T-cell (primary cell): Measurements from ENCODE around the gene ACACB. TPM values are rescaled to one million over a fixed set of nuclear protein-coding genes. Genes with fewer than 3 reads are reported as not detected.

Experiments
- ATAC-seq, 4 experiments: fragments of 200-7000 bp in 3 of 4; fragments of 150-1000 bp in 1 of 4; cut with Tn5 transposase; replicated peaks in 1 of 4; 1 replicate in 3 of 4; 2 replicates in 1 of 4; pipeline ENCODE4 v1.10.0; 2021; ENCODE audit warnings: moderate library complexity in 3 of 4, mild to moderate bottlenecking in 2 of 4, moderate number of reproducible peaks in 1 of 4
- CTCF ChIA-PET, 2 donors: fragments of 300-600 bp; sonication (Branson Sonifier 250); formaldehyde crosslinking; loops; one replicate each; lab custom pipeline; 2022; ENCODE audit warnings: antibody characterized with exemption in 2 of 2; lab: Charles Lee
- POLR2A ChIA-PET, 2 donors: fragments of 300-600 bp; sonication (Branson Sonifier 250); formaldehyde crosslinking; loops; one replicate each; lab custom pipeline; 2022; ENCODE audit warnings: antibody characterized with exemption in 2 of 2; lab: Charles Lee
- DNase-seq, 35 experiments: peaks; one replicate each; pipeline versions ENCODE4 v3.0.0 to v3.0.0-alpha.2; 2013 to 2023
- H3K27ac ChIP-seq: one replicate; pipeline ENCODE4 v1.5.1; 2013; ENCODE audit warnings: low read length
- H3K27me3 ChIP-seq, 2 experiments: replicated peaks in 1 of 2; 1 replicate in 1 of 2; 2 replicates in 1 of 2; pipeline versions ENCODE4 v1.6.1 to v1.7.0; 2013; ENCODE audit warnings: low read length in 1 of 2, mixed read lengths in 1 of 2; ENCODE audit not compliant: control insufficient read depth in 2 of 2, insufficient read depth in 2 of 2; ENCODE audit errors: extremely low read depth in 1 of 2
- H3K36me3 ChIP-seq, 2 donors: 1 replicate in 1 of 2; 2 replicates in 1 of 2; pipeline versions ENCODE4 v1.6.1 to v1.7.0; 2013; ENCODE audit warnings: low read length in 1 of 2; ENCODE audit not compliant: control insufficient read depth in 2 of 2, insufficient read depth in 1 of 2; ENCODE audit errors: extremely low read depth in 1 of 2
- H3K4me1 ChIP-seq, 2 experiments: 1 replicate in 1 of 2; 2 replicates in 1 of 2; pipeline versions ENCODE4 v1.6.1 to v1.7.0; 2013; ENCODE audit warnings: low read length in 2 of 2, mixed read lengths in 1 of 2; ENCODE audit not compliant: insufficient read depth in 2 of 2, control insufficient read depth in 1 of 2; ENCODE audit errors: extremely low read depth in 1 of 2
- H3K4me3 ChIP-seq, 2 donors: 1 replicate in 1 of 2; 2 replicates in 1 of 2; pipeline versions ENCODE4 v1.5.1 to v1.7.0; 2013; ENCODE audit warnings: mild to moderate bottlenecking in 2 of 2, low read length in 1 of 2, moderate library complexity in 1 of 2; ENCODE audit not compliant: control insufficient read depth in 1 of 2; ENCODE audit errors: extremely low read depth in 1 of 2
- H3K9me3 ChIP-seq: 2 replicates; pipeline ENCODE4 v1.7.0; 2013
- H3K27ac Mint-ChIP-seq, 2 donors: one replicate each; pipeline ENCODE4 v1.8.0; 2020 to 2021; ENCODE audit warnings: mild to moderate bottlenecking in 2 of 2, mixed read lengths in 2 of 2
- H3K27me3 Mint-ChIP-seq, 2 donors: one replicate each; pipeline ENCODE4 v1.8.0; 2021 to 2022; ENCODE audit warnings: mixed read lengths in 2 of 2
- H3K36me3 Mint-ChIP-seq: one replicate; pipeline ENCODE4 v1.8.0; 2021; ENCODE audit warnings: mixed read lengths
- H3K4me1 Mint-ChIP-seq, 3 donors: one replicate each; pipeline ENCODE4 v1.8.0; 2020 to 2022; ENCODE audit warnings: mixed read lengths in 3 of 3, mild to moderate bottlenecking in 1 of 3
- H3K4me3 Mint-ChIP-seq, 3 donors: one replicate each; pipeline ENCODE4 v1.8.0; 2020 to 2022; ENCODE audit warnings: mild to moderate bottlenecking in 3 of 3, mixed read lengths in 3 of 3, moderate library complexity in 3 of 3
- H3K9me3 Mint-ChIP-seq, 3 donors: one replicate each; pipeline ENCODE4 v1.8.0; 2020 to 2022; ENCODE audit warnings: mixed read lengths in 3 of 3
- WGBS: methylation state at CpG from one replicate; pipeline ENCODE4 v1.1.5; 2013; ENCODE audit warnings: missing lambda C conversion rate; ENCODE audit not compliant: insufficient coverage; 5-methylcytosine and 5-hydroxymethylcytosine counted together
- total RNA-seq, 35 experiments: library from RNA in 6 of 35; stranded (reverse) in 6 of 35; fragments of 120-200 nt in 1 of 35; gene quantifications; one replicate each; pipeline versions ENCODE4 v1.2.1 to v1.2.4 and lab custom pipeline; 2013 to 2026

The ACACB gene
- total RNA-seq, 5 donors from 2014 or later (not counting 1 experiment from before 2014, with no cell fraction given) = 24.8 to 34.1 (median 32.1) TPM

- ATAC-seq = no peak
- no peaks in the 10 kb centered on the region for H3K36me3 Mint-ChIP-seq
- no peaks in the 10 kb centered on the region for H3K36me3 ChIP-seq
- H3K4me3 ChIP-seq = no peak overlapping the region
- H3K9me3 Mint-ChIP-seq = no peaks in the 10 kb centered on the region
- H3K9me3 ChIP-seq = no peaks in the 10 kb centered on the region
- no peaks in the 10 kb centered on the region for H3K4me1 ChIP-seq
- no peak overlapping the region for H3K27ac ChIP-seq
- H3K27me3 ChIP-seq = peaks cover 8 to 42% of the 10 kb centered on the region in 2 experiments
- H3K4me3 Mint-ChIP-seq = no peak overlapping the region
- H3K4me1 Mint-ChIP-seq = no peaks in the 10 kb centered on the region
- peaks cover 40 to 44% of the 10 kb centered on the region in 2 donors for H3K27me3 Mint-ChIP-seq
- no peak for DNase-seq
- POLR2A ChIA-PET = no interaction called here
- 80% methylated on average over 1 of the region's 2 CpGs for WGBS
- CTCF ChIA-PET = no interaction called here
- no peak overlapping the region for H3K27ac Mint-ChIP-seq
Observed at GRCh38 chr12:109302358-109302757, 186.0 kb downstream of the ACACB start.

DNA sequence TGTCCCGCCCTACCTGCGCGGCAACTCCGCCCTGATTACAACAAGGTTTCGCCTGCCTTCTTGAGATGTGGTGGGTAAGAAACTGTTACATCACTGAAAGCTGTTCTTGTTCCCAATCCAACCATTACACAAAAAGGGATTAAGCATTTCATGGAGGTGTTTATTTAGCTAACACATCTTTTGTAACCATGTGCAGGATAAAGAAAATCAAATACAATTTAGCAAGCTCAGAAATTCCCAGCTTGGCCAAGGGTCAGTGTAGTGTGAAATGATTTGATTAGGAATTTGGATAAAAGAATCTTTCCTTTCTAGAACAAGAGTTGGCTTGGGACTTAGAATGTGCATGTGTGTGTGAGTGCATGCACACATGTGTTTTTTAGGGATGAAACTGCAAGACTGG lies 186.4 kb downstream of the ACACB start:
- no peak overlapping the region for H3K4me3 Mint-ChIP-seq
- H3K36me3 ChIP-seq = no peaks in the 10 kb centered on the region
- H3K4me1 ChIP-seq = no peaks in the 10 kb centered on the region
- H3K4me1 Mint-ChIP-seq = no peaks in the 10 kb centered on the region
- no peak overlapping the region for H3K4me3 ChIP-seq
- H3K27me3 ChIP-seq = peaks cover 12 to 46% of the 10 kb centered on the region in 2 experiments
- H3K27ac ChIP-seq = no peak overlapping the region
- DNase-seq = no peak
- H3K9me3 Mint-ChIP-seq = no peaks in the 10 kb centered on the region
- H3K36me3 Mint-ChIP-seq = no peaks in the 10 kb centered on the region
- H3K9me3 ChIP-seq = no peaks in the 10 kb centered on the region
- H3K27me3 Mint-ChIP-seq = peaks cover 44 to 49% of the 10 kb centered on the region in 2 donors
- WGBS = no CpG with 5 or more reads among the region's 5 CpGs
- no peak for ATAC-seq
- ChIA-PET CTCF (no interaction called here), POLR2A (no interaction called here)
- H3K27ac Mint-ChIP-seq = no peak overlapping the region

- DNase-seq (no peak), ATAC-seq (no peak)
- peaks cover 0 to 6% (median 2%) of the 10 kb centered on the region in 3 donors for H3K4me1 Mint-ChIP-seq
- no peaks in the 10 kb centered on the region for H3K9me3 Mint-ChIP-seq
- no peak overlapping the region for H3K4me3 Mint-ChIP-seq
- no peaks in the 10 kb centered on the region for H3K36me3 Mint-ChIP-seq
- peaks cover 18 to 56% of the 10 kb centered on the region in 2 experiments for H3K27me3 ChIP-seq
- no peak overlapping the region for H3K27ac Mint-ChIP-seq
- POLR2A ChIA-PET = no interaction called here
- H3K36me3 ChIP-seq = no peaks in the 10 kb centered on the region
- no peak overlapping the region for H3K4me3 ChIP-seq
- no peak overlapping the region for H3K27ac ChIP-seq
- H3K27me3 Mint-ChIP-seq = peaks cover 52 to 62% of the 10 kb centered on the region in 2 donors
- CTCF ChIA-PET = interaction anchor here (0.6 to 0.7 kb wide), 2 partner anchors 150 to 1522 kb away, joined by 4 read pairs; no protein-coding TSS in a partner anchor
- H3K4me1 ChIP-seq = peaks cover 0 to 7% of the 10 kb centered on the region in 2 experiments
- 22% methylated on average over 5 of the region's 8 CpGs for WGBS
- no peaks in the 10 kb centered on the region for H3K9me3 ChIP-seq
Observed at GRCh38 chr12:109304485-109304884, 188.1 kb downstream of the ACACB start.

- Histone ChIP-seq H3K27me3 (peaks cover 19 to 62% of the 10 kb centered on the region in 2 experiments), H3K9me3 (no peaks in the 10 kb centered on the region), H3K4me3 (no peak overlapping the region), H3K36me3 (no peaks in the 10 kb centered on the region), H3K27ac (no peak overlapping the region), H3K4me1 (peaks cover 0 to 13% of the 10 kb centered on the region in 2 experiments)
- ChIA-PET POLR2A (no interaction called here), CTCF (interaction anchor here in 1 of 2 donors (1.0 kb wide), 1 partner anchor 84 kb away, joined by 4 read pairs; no protein-coding TSS in a partner anchor)
- DNase-seq (no peak), ATAC-seq (no peak)
- Mint-ChIP-seq H3K27me3 (peaks cover 56 to 67% of the 10 kb centered on the region in 2 donors), H3K27ac (no peak overlapping the region), H3K9me3 (no peaks in the 10 kb centered on the region), H3K4me3 (no peak overlapping the region), H3K4me1 (peaks cover 4 to 12% (median 5%) of the 10 kb centered on the region in 3 donors), H3K36me3 (no peaks in the 10 kb centered on the region)
- WGBS = 83% methylated on average over 4 of the region's 6 CpGs
Observed at GRCh38 chr12:109305547-109305946, 189.2 kb downstream of the ACACB start.

DNA sequence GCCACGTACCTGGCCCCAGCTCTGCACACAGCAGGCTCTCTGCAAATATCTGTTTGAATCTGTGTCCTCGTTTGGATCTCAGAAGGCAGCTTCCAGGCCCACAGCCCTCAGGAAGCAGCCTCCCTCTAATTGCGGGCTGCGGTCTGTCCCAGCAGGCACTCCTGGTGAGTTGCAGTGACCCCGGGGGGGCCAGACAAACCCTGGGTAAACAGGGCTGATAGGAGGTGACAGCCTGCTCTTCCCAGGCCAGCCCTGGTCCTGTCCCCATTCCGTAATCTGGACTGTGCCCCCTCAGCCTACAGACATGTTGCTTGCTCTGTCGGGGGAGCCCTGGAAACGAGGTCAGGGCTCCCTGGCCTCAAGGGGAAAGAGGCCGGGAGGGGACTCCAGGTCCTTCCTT lies 190.7 kb downstream of the ACACB start:
- H3K36me3 Mint-ChIP-seq = no peaks in the 10 kb centered on the region
- H3K27ac Mint-ChIP-seq = no peak overlapping the region
- peaks cover 8 to 15% (median 10%) of the 10 kb centered on the region in 3 donors for H3K4me1 Mint-ChIP-seq
- no peak for DNase-seq
- 54% methylated on average over 9 of the region's 9 CpGs for WGBS
- H3K27ac ChIP-seq = no peak overlapping the region
- peaks cover 58 to 73% of the 10 kb centered on the region in 2 donors for H3K27me3 Mint-ChIP-seq
- ChIA-PET POLR2A (no interaction called here), CTCF (no interaction called here)
- peaks cover 25 to 57% of the 10 kb centered on the region in 2 experiments for H3K27me3 ChIP-seq
- no peak overlapping the region for H3K4me3 ChIP-seq
- ATAC-seq = no peak
- H3K4me3 Mint-ChIP-seq = peak overlapping the region in 1 of 3 donors; percentile 78
- H3K36me3 ChIP-seq = no peaks in the 10 kb centered on the region
- no peaks in the 10 kb centered on the region for H3K9me3 Mint-ChIP-seq
- H3K9me3 ChIP-seq = no peaks in the 10 kb centered on the region
- H3K4me1 ChIP-seq = peaks cover 0 to 13% of the 10 kb centered on the region in 2 experiments

DNA sequence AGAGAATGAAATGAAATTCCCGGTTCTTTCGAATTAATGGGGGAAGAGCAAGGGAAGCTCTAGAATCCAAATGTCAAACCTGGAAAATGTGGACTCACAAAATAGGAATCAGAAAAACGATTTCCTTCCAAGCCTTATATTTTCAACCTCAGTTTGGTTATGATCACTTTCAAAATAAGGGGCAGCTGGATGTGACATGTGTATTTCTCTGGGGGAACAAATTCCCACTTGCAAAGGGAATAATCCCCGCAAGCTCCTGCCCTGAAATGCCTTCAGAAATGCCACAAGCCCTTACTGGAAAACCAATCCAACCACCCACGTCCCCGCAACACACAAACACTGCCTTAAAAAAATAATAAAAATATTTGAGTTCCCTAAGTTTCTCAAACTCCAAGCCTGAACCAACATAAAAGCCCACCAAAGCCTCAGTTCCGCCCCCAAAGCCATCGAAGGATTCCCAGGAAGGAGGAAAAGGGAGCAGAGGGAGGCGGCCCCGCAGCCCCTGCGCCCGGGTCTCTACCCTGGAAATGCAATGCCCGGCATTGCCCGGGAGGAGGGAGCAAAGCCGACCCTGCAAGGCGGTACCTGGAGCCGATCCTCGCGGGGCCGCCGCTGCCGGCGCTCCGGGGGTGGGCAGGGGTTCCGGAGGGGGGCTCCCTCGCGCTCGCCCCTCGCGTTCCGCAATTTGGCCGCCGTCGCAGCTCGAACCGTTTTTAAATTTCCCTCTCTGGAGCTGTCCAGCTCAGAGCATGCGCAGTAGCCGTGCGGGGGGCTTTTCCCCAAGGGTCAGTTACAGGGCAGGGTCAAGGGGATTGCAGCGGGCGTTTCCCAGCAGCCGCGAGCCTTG lies 192.4 kb downstream of the ACACB start, which contains the start of gene FOXN4:
TSS of gene FOXN4 (minus strand) at position 751 of the 847 bp plus-strand sequence. CDS start 963 bp downstream, outside the sequence.
- POLR2A ChIA-PET = no interaction called here

More for the DNA sequence above, 192.4 kb downstream of the ACACB start, which contains the start of gene FOXN4:
- Histone ChIP-seq H3K9me3 (no peaks in the 10 kb centered on the region), H3K4me1 (peaks cover 0 to 13% of the 10 kb centered on the region in 2 experiments), H3K4me3 (peak within 1 kb of the TSS; percentile 24 to 51), H3K27me3 (peaks cover 31 to 64% of the 10 kb centered on the region in 2 experiments), H3K27ac (no peak within 1 kb of the TSS), H3K36me3 (no peaks in the 10 kb centered on the region)
- Mint-ChIP-seq H3K9me3 (no peaks in the 10 kb centered on the region), H3K4me3 (peak within 1 kb of the TSS; percentile 73 to 91 (median 78)), H3K27me3 (peaks cover 57 to 71% of the 10 kb centered on the region in 2 donors), H3K4me1 (peaks cover 8 to 15% (median 10%) of the 10 kb centered on the region in 3 donors), H3K36me3 (no peaks in the 10 kb centered on the region), H3K27ac (no peak within 1 kb of the TSS)
- no peak for DNase-seq
- CTCF ChIA-PET = no interaction called here
- WGBS = 1% methylated on average over 31 of the region's 43 CpGs
- ATAC-seq = no peak
